ENCODE results near the gene PRDX1.

GRCh38 chr1:45545553-45546310 is 24.0 kb upstream of the PRDX1 start:
- TF ChIP-seq POLR2A (IDR thresholded peaks at IDR 0.05) (no peak), CTCF (IDR thresholded peaks at IDR 0.05) (no peak)

All from tibial nerve (tissue), 3 donors.